HG03045 (cell line): Measurements from ENCODE around the gene TRABD2B.

ENCODE experiments used
- ATAC-seq: cut with Tn5 transposase; IDR thresholded peaks from one replicate; pipeline ENCODE4 v1.9.1; 2021; ENCODE audit warnings: mild to moderate bottlenecking, moderate library complexity; ENCODE audit not compliant: unreplicated experiment

The TRABD2B gene

GRCh38 chr1:47810964-47811682, 186.1 kb downstream of the TRABD2B start:
- no peak for ATAC-seq

- no peak for ATAC-seq
These were observed 187.7 kb downstream of the TRABD2B start for GRCh38 chr1:47809301-47810084.

- ATAC-seq: no peak
These were observed 188.6 kb downstream of the TRABD2B start for GRCh38 chr1:47808612-47809011.

GRCh38 chr1:47805921-47806361, 191.2 kb downstream of the TRABD2B start:
- ATAC-seq: no peak

- ATAC-seq: no peak
These were observed 192.2 kb downstream of the TRABD2B start for GRCh38 chr1:47805018-47805417.

- no peak for ATAC-seq
These were observed 193.2 kb downstream of the TRABD2B start for GRCh38 chr1:47803815-47804501.

GRCh38 chr1:47797575-47797974, 199.6 kb downstream of the TRABD2B start:
- ATAC-seq: no peak

- ATAC-seq: no peak
These were observed 200.6 kb downstream of the TRABD2B start for GRCh38 chr1:47796626-47797025.

- no peak for ATAC-seq
These were observed 202.1 kb downstream of the TRABD2B start for GRCh38 chr1:47795102-47795501.

- no peak for ATAC-seq
These were observed 202.7 kb downstream of the TRABD2B start for GRCh38 chr1:47794530-47794929.

- no peak for ATAC-seq
These were observed 203.1 kb downstream of the TRABD2B start for GRCh38 chr1:47794081-47794480.

- ATAC-seq: no peak
These were observed 203.6 kb downstream of the TRABD2B start for GRCh38 chr1:47793563-47793962.

GRCh38 chr1:47792779-47793178, 204.4 kb downstream of the TRABD2B start:
- ATAC-seq: no peak

GRCh38 chr1:47791879-47792608, 205.1 kb downstream of the TRABD2B start:
- no peak for ATAC-seq

GRCh38 chr1:47788761-47789160, 208.4 kb downstream of the TRABD2B start:
- ATAC-seq: no peak

- ATAC-seq: no peak
These were observed 209.6 kb downstream of the TRABD2B start for GRCh38 chr1:47787560-47787959.

- ATAC-seq: no peak
These were observed 210.9 kb downstream of the TRABD2B start for GRCh38 chr1:47786316-47786715.

- ATAC-seq: no peak
These were observed 211.5 kb downstream of the TRABD2B start for GRCh38 chr1:47785561-47786271.

GRCh38 chr1:47785118-47785517, 212.1 kb downstream of the TRABD2B start:
- no peak for ATAC-seq

- no peak for ATAC-seq
These were observed 212.7 kb downstream of the TRABD2B start for GRCh38 chr1:47784497-47784822.
